ENCODE measurements around the gene KTN1.

DNA sequence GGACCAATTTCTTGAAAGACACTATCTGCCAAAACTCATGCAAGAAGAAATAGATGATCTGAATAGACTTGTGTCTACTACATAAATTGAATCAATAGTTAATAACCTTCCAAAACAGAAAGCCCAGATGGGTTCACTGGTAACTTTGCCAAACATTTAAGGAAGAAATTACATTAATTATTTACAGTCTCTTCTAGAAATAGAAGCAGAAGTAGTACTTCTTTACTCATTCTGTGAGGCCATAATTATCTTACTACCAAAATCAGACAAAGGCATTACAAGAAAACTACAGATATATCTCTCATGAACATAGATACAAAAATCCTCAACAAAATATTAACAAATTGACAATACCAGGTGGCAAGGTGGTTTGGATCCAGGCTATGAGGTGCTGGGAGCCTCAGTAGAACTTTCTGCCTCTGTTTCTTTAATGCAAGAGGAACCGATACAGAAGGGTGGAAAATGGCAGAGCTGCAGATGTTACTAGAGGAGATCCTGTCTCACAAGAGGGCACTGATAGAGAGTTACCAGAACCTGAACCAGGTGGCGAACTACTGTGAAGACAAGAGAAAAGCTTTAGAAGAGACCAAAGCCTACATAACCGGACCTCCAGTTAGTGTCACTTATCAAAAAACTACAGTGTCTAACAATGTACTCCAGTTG lies 33.7 kb upstream of the KTN1 start:
- no peak for TF ChIP-seq EZH2phosphoT487 (IDR thresholded peaks at IDR 0.05; ENCODE audit: insufficient read depth, low read depth)
- TF ChIP-seq EZH2 (IDR thresholded peaks at IDR 0.05; ENCODE audit: insufficient read depth, poor library complexity, severe bottlenecking) = no peak

Data from GM23248 (cell line).